CD14-positive monocyte (primary cell): ENCODE measurements around the gene HPSE2. TPM values are rescaled to one million over a fixed set of nuclear protein-coding genes. Genes with fewer than 3 reads are reported as not detected.

Experiments
- DNase-seq, 3 donors: peaks; one replicate each; pipeline ENCODE4 v3.0.0-alpha.2; 2011 to 2022
- H2AFZ ChIP-seq: 2 replicates; pipeline ENCODE4 v1.6.0; 2012; ENCODE audit warnings: mild to moderate bottlenecking, low read depth, low read length, inconsistent platforms; ENCODE audit not compliant: insufficient read depth, poor library complexity, severe bottlenecking
- H3K27ac ChIP-seq, 2 donors: 1 replicate in 1 of 2; 2 replicates in 1 of 2; pipeline ENCODE4 v1.5.1; 2012 to 2013; ENCODE audit warnings: low read length in 2 of 2, control low read depth in 1 of 2, inconsistent platforms in 1 of 2, low read depth in 1 of 2, mild to moderate bottlenecking in 1 of 2
- H3K27me3 ChIP-seq, 2 donors: one replicate each; pipeline versions ENCODE4 v1.6.0 to v1.6.1; 2011 to 2013; ENCODE audit warnings: low read length in 2 of 2; ENCODE audit not compliant: control insufficient read depth in 2 of 2, insufficient read depth in 2 of 2
- H3K36me3 ChIP-seq, 2 donors: replicated peaks in 1 of 2; 1 replicate in 1 of 2; 2 replicates in 1 of 2; pipeline versions ENCODE4 v1.5.1 to v1.6.1; 2012 to 2013; ENCODE audit warnings: low read length in 2 of 2, control low read depth in 1 of 2, inconsistent platforms in 1 of 2, mild to moderate bottlenecking in 1 of 2; ENCODE audit not compliant: insufficient read depth in 2 of 2, control insufficient read depth in 1 of 2
- H3K4me1 ChIP-seq, 2 donors: 1 replicate in 1 of 2; 2 replicates in 1 of 2; pipeline versions ENCODE4 v1.5.1 to v1.6.1; 2012 to 2013; ENCODE audit warnings: low read length in 2 of 2, control low read depth in 1 of 2, inconsistent platforms in 1 of 2, mild to moderate bottlenecking in 1 of 2, moderate library complexity in 1 of 2; ENCODE audit not compliant: insufficient read depth in 2 of 2, control insufficient read depth in 1 of 2
- H3K4me2 ChIP-seq: replicated peaks from 2 replicates; pipeline ENCODE3; 2012; ENCODE audit warnings: low read length, moderate library complexity, mild to moderate bottlenecking; ENCODE audit not compliant: poor library complexity, severe bottlenecking; ENCODE audit errors: extremely low read depth
- H3K4me3 ChIP-seq, 3 experiments: fragments of 200-600 bp in 1 of 3; sonication (generic) in 1 of 3; replicated peaks in 1 of 3; 1 replicate in 2 of 3; 2 replicates in 1 of 3; pipeline ENCODE4 v1.5.1; 2011 to 2013; ENCODE audit warnings: low read length in 3 of 3, mild to moderate bottlenecking in 3 of 3, control low read depth in 2 of 3, low read depth in 2 of 3, inconsistent platforms in 1 of 3, moderate library complexity in 1 of 3
- H3K79me2 ChIP-seq: 2 replicates; pipeline ENCODE4 v1.6.0; 2012; ENCODE audit warnings: mild to moderate bottlenecking, control low read depth, inconsistent platforms, low read length, moderate library complexity; ENCODE audit not compliant: insufficient read depth
- H3K9ac ChIP-seq: 2 replicates; pipeline ENCODE4 v1.6.0; 2017; ENCODE audit warnings: low read length, mild to moderate bottlenecking; ENCODE audit not compliant: insufficient read depth, poor library complexity, severe bottlenecking
- H3K9me3 ChIP-seq, 2 donors: replicated peaks in 1 of 2; 1 replicate in 1 of 2; 2 replicates in 1 of 2; pipeline versions ENCODE4 v1.5.1 to v1.6.1; 2012 to 2013; ENCODE audit warnings: low read length in 2 of 2, control low read depth in 1 of 2; ENCODE audit not compliant: control insufficient read depth in 1 of 2, insufficient read depth in 1 of 2
- H4K20me1 ChIP-seq: 2 replicates; pipeline ENCODE4 v1.6.0; 2012; ENCODE audit warnings: mild to moderate bottlenecking, low read length, control low read depth, moderate library complexity; ENCODE audit not compliant: insufficient read depth
- H3K27ac Mint-ChIP-seq, 7 donors: one replicate each; pipeline ENCODE4 v1.8.0; 2020; ENCODE audit warnings: mild to moderate bottlenecking in 7 of 7, mixed read lengths in 7 of 7, moderate library complexity in 6 of 7, inconsistent platforms in 2 of 7
- H3K27me3 Mint-ChIP-seq, 3 donors: one replicate each; pipeline ENCODE4 v1.8.0; 2021 to 2022; ENCODE audit warnings: low read depth in 3 of 3, mild to moderate bottlenecking in 3 of 3, mixed read lengths in 3 of 3, moderate library complexity in 3 of 3, inconsistent platforms in 1 of 3
- H3K36me3 Mint-ChIP-seq, 2 donors: one replicate each; pipeline ENCODE4 v1.8.0; 2020; ENCODE audit warnings: mixed read lengths in 2 of 2, inconsistent platforms in 1 of 2, mild to moderate bottlenecking in 1 of 2
- H3K4me1 Mint-ChIP-seq: one replicate; pipeline ENCODE4 v1.8.0; 2020; ENCODE audit warnings: mild to moderate bottlenecking, mixed read lengths
- H3K4me3 Mint-ChIP-seq, 2 donors: one replicate each; pipeline ENCODE4 v1.8.0; 2020; ENCODE audit warnings: mild to moderate bottlenecking in 2 of 2, mixed read lengths in 2 of 2, moderate library complexity in 1 of 2
- H3K9me3 Mint-ChIP-seq, 7 donors: one replicate each; pipeline ENCODE4 v1.8.0; 2020 to 2022; ENCODE audit warnings: mixed read lengths in 7 of 7, mild to moderate bottlenecking in 6 of 7, moderate library complexity in 6 of 7, inconsistent platforms in 2 of 7
- CTCF ChIP-seq: fragments of 200-600 bp; IDR thresholded peaks from one replicate; pipeline ENCODE4 v1.8.0; 2022; ENCODE audit warnings: antibody characterized with exemption, mild to moderate bottlenecking
- WGBS: methylation state at CpG from one replicate; pipeline ENCODE4 v1.1.5; 2013; ENCODE audit warnings: missing lambda C conversion rate; ENCODE audit not compliant: insufficient coverage; 5-methylcytosine and 5-hydroxymethylcytosine counted together
- intact Hi-C, 2 donors: fragments of 100-400 bp; cut with micrococcal nuclease; formaldehyde crosslinking; loops; one replicate each; pipeline versions ENCODE4 v1.15.0 to v1.15.1; 2023
- polyA plus RNA-seq, 3 donors: library from polyadenylated mRNA; depleted of rRNA in 1 of 3; unstranded in 2 of 3; stranded (reverse) in 1 of 3; fragments of 300-500 nt in 2 of 3; fragments of >200 nt in 1 of 3; fragmentation: Illumina TruSeq in 2 of 3; gene quantifications; 1 replicate in 2 of 3; 2 replicates in 1 of 3; pipeline ENCODE4 v1.2.3, GENCODE V29; 2012 to 2021

Gene HPSE2
- polyA plus RNA-seq, 3 donors = not detected

- Histone ChIP-seq H4K20me1 (no peaks in the 10 kb centered on the region), H3K9ac (no peak overlapping the region), H3K36me3 (no peaks in the 10 kb centered on the region), H3K79me2 (no peaks in the 10 kb centered on the region), H3K4me1 (peaks cover 11 to 14% of the 10 kb centered on the region in 2 donors), H3K9me3 (no peaks in the 10 kb centered on the region), H3K4me2 (no peak overlapping the region), H3K27me3 (no peaks in the 10 kb centered on the region), H3K4me3 (no peak overlapping the region), H3K27ac (no peak overlapping the region), H2AFZ (no peak overlapping the region)
- no peak for TF ChIP-seq CTCF
- DNase-seq = no peak
- intact Hi-C loops = no loop called here
- Mint-ChIP-seq H3K9me3 (peaks cover 0 to 4% (median 2%) of the 10 kb centered on the region in 7 donors), H3K27ac (no peak overlapping the region), H3K4me1 (peaks cover 15% of the 10 kb centered on the region), H3K36me3 (no peaks in the 10 kb centered on the region), H3K4me3 (no peak overlapping the region), H3K27me3 (peaks cover 0 to 9% (median 5%) of the 10 kb centered on the region in 3 donors)
Measured at GRCh38 chr10:98885378-98885777, 350.3 kb downstream of the HPSE2 start.

GRCh38 chr10:98881789-98882188 lies 353.9 kb downstream of the HPSE2 start:
- Histone ChIP-seq H3K27me3 (no peaks in the 10 kb centered on the region), H2AFZ (no peak overlapping the region), H3K27ac (no peak overlapping the region), H3K79me2 (no peaks in the 10 kb centered on the region), H3K9ac (no peak overlapping the region), H3K9me3 (no peaks in the 10 kb centered on the region), H3K36me3 (no peaks in the 10 kb centered on the region), H3K4me2 (no peak overlapping the region), H4K20me1 (no peaks in the 10 kb centered on the region), H3K4me3 (no peak overlapping the region), H3K4me1 (peaks cover 5 to 6% of the 10 kb centered on the region in 2 donors)
- Mint-ChIP-seq H3K4me1 (peaks cover 6% of the 10 kb centered on the region), H3K27ac (no peak overlapping the region), H3K9me3 (peaks cover 0 to 4% (median 0%) of the 10 kb centered on the region in 7 donors), H3K27me3 (peaks cover 0 to 7% (median 2%) of the 10 kb centered on the region in 3 donors), H3K4me3 (no peak overlapping the region), H3K36me3 (no peaks in the 10 kb centered on the region)
- intact Hi-C loops = no loop called here
- no peak for DNase-seq
- TF ChIP-seq CTCF = no peak
- no CpG with 5 or more reads among the region's 1 CpG for WGBS
